ENCODE results near the gene ZNF444. TPM values are rescaled to one million over a fixed set of nuclear protein-coding genes. Genes with fewer than 3 reads are reported as not detected.
"Not testable (repeated sequence)": the region's sequence is repeated elsewhere in the genome, so short reads cannot be mapped to it uniquely, and the experiment has no call there.

The ZNF444 gene
- total RNA-seq, 1 donor from 2014 or later = 32.5 TPM

DNA sequence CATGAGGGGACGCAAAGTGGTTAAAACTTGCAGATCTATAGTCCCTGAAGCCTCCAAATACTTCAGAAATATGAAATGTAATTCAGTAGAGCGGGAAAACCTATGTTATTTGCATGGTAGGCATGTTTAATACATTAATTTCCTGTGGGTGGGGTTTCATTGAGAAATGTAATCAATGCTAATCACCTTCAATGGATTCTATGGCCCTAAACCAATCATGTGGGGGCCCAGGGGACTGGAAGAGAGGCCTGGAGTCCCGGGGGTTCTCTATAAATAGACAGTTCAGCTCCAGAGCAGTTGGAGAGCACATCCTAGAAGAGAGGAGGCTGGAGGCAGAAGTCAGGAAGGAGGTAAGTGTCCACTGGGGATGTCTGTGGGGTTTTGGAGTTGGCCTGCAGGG lies 60.9 kb downstream of the ZNF444 start, which contains the start of gene ZSCAN5C:
ZSCAN5C (plus strand) TSS at position 301 of the 400 bp plus-strand sequence. CDS start 3,641 bp downstream, outside the sequence.
- intact Hi-C loops (cut with DNase I) = no loop called here
- DNase-seq (ENCODE audit: low spot score) (no peak), ATAC-seq (no peak)

DNA sequence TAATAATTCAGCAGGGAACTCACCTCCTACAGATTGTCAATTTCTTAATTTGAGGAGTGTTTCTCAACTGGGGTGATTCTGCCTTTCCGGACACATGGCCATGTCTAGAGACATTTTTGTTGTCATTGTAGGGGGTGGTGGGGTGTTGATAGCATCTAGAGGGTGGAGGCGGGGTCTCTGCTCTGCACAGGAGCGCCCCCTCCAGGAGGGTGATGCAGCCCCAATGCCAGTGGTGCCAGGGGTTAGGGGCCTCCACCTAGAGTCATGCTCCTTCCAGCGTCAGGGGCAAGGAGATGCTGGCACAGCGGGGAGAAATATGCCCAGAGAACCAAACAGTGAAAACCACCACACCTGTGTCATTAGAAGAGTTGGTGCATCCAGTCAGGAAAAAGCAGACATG lies 66.5 kb downstream of the ZNF444 start:
- DNase-seq (ENCODE audit: low spot score); intact Hi-C loops (cut with DNase I); ATAC-seq: not testable (repeated sequence)

GRCh38 chr19:56209091-56209490 lies 68.0 kb downstream of the ZNF444 start:
- intact Hi-C loops (cut with DNase I) = no loop called here
- no peak for ATAC-seq
- DNase-seq (ENCODE audit: low spot score) = no peak

DNA sequence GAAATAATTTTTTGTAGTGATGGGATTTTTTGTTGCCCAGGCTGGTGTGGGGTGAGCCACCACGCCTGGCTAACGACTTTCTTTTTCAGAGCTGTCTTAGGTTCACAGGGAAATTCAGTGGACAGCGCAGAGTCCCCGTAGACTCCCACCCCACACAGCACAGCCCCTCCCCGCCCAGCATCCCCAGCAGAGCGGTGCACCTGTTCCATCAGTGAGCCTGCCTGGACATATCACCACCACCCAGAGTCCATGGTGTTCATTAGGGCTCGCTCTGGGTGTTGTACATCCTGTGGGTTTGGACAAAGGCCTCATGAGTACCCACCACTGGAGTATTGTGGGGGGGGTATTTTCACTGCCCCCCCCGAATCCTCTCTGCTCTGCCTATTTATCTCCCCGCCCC lies 68.9 kb downstream of the ZNF444 start:
- intact Hi-C loops (cut with DNase I); ATAC-seq; DNase-seq (ENCODE audit: low spot score): not testable (repeated sequence)

Other genes starting within 250 kb of the ZNF444 start
- not detected for gene NLRP13, start 209.0 kb upstream of the ZNF444 start, total RNA-seq
- gene NLRP8, start 193.5 kb upstream of the ZNF444 start, total RNA-seq = not detected
- not detected for gene NLRP5, start 154.5 kb upstream of the ZNF444 start, total RNA-seq
- 24.6 TPM for gene ZNF787, start 20.0 kb upstream of the ZNF444 start, total RNA-seq
- gene GALP, start 34.7 kb downstream of the ZNF444 start, total RNA-seq = not detected
- not detected for gene ZSCAN5B, start 56.5 kb downstream of the ZNF444 start, total RNA-seq
- not detected for gene ZSCAN5C, start 61.0 kb downstream of the ZNF444 start, total RNA-seq
- gene EDDM13, start 131.5 kb downstream of the ZNF444 start, total RNA-seq = not detected
- gene ZSCAN5A, start 173.6 kb downstream of the ZNF444 start, total RNA-seq = 12.3 TPM